Stimulated activated CD8-positive, alpha-beta memory T cell treated with anti-CD3 and anti-CD28 coated beads, Interleukin-7, amount 100 ng/mL, for 48 hours (primary cell): Measurements from ENCODE around the gene CD96.
A peak's percentile ranks its signal among the peaks of the same experiment; 100 is the strongest.

Experiments
- DNase-seq, 2 donors: peaks; one replicate each; pipeline ENCODE4 v3.0.0-alpha.2; 2020; ENCODE audit warnings: low read depth in 1 of 2; ENCODE audit errors: extremely low read depth in 1 of 2

CD96 gene

DNA sequence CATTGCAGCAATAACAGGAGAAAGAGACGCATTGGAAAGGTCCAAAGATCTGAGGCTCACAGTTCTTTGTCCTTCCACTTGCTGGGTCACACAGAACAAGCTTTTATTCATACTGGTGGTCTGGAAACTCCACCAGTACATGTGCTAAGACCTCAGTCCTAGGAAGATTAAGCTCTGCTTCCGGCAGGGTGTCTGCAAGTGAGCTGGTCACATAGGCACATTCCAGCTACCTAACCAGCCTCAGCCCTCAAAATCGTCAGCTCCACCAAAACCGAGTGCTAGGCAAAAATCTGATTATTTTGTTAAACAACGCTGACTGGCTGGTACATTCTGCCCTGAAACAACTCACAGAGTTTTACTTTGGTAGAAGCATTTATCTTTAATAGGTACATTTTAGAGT is 50.9 kb downstream of the CD96 start:
- DNase-seq, result no peak

DNA sequence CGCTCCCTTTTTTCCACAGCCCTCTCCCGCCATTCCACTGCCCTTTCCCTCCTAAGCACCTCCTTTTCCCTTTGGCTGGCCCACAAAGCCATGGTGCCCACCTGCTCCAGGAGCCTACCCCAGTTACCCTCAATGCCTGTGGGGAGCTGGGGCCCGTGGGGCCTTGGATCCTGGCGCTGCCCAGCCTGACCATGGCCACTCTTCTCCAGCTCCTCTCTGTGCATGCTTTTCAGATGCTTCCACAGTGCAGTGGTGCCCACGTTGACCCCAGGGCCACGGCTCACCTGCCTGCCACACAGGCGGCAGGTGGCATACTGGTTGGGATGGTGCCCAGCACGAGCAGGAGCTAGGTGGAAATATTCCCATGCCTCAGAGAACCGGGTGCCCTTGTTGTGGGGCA is 51.7 kb downstream of the CD96 start:
- DNase-seq, result no peak

DNA sequence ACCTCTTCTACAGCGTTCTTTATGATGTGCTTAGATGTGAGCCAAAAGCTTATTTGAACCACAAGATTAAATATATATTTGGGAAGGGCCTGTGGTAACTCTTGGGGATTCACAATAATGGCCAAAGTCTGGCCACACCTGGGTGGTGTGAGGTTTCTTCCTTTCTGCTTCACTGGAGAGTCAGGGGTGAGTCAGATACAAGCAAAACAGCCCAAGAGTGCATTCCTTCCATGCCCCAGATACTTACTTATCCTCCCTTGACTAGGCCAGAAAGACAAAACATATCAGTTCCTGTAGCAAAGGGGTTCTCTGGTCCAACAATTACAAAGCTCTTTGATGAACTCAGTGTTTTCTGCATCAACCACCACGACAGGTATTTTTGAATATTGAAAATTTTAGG is 52.2 kb downstream of the CD96 start:
- no peak for DNase-seq

DNA sequence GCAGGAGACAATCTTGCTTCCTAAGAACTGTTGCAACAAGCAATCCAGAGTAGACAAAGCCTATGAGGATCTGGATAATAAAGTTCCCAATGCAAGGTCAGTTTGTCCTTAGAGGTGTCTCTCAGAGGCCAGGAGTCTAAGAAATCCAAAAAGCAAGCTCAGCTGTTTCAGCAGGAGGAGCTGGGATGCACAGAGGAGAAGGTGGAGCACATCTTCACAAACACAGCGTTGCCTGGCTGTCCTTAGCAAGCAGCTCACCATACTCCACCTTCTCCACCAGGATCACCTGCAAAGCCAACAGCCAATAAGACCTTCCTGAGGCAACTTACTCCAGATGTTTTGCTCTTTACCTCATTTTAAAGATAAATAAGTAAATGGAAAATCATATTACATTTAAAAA is 52.8 kb downstream of the CD96 start:
- no peak for DNase-seq

DNA sequence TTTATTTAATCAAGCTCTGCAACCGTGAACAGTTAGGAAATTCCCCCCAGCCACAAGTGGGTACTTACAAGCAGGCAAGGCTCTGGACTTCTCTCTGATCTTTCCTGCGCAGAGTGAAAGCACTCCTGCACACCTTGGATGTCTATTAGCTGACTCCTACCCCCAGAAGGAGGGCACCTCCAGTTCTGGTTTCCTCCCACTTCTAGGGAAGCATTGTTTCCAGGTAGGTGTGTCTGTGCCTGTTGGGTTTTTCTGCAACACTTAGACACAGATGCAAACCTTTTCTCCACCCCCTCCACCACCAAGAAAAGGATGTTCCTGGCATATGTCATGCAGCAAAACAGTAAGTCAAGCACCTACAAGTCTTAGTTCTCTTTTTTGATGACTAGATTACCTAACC is 53.2 kb downstream of the CD96 start, which contains the start of gene ZBED2:
Gene ZBED2 (minus strand): TSS at position 115 of the 400 bp plus-strand sequence. CDS start 1,145 bp downstream, outside the sequence.
- peak in 1 of 2 donors; percentile 53 for DNase-seq

DNA sequence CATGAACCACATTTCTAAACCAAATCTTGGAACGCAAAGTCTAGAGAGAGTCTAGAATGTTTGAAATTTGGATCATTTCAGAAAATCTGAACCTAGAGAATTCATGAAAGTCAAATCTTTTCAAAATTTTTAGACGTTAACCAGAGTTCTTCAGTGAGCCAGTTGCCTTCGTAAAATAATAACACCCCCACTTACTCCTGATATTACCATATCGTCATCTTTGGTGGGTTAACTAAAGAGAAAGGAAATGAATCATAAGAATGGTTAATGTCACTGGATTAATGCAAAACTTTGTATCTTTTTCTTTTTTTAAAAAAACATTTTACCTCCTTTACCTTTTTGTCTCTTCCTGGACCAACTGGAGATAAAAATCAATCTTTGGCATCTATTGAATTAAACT is 54.3 kb downstream of the CD96 start:
- no peak for DNase-seq

DNA sequence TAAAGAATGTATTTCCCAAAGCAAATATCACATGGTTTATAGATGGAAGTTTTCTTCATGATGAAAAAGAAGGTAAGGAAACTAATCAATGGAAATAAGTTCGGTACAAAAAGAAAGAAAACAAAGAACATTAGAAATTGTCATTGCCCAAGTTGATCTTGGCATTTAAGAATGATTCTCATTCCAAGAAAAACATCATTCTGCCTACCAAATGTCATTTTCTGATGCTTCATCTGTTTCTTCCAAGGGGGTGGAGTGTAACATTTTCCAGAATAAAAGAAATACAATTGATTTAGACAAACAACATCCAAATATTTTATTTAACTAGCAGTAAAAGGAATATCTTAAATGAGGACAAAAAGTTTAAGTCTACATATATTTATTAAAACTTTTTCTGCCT is 56.1 kb downstream of the CD96 start:
- no peak for DNase-seq

DNA sequence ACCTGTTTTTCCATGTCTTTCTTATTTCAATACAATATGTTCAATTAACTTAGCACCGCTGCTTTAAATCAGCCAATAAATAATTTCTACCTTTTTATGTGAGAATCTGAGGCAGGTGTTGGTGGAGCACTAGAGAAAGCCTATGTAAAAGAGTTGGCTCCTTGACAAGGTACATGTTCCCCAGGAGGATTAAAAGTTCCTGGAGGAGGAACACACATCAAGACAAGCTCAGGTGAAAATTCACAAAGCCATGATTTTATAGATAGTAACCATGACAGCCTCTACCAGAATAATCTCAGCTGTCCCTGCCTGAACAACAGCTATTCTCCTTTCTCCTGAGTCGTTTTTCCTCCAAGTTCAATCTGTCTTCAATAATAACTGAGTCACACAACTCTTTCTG is 56.6 kb downstream of the CD96 start:
- no peak for DNase-seq

DNA sequence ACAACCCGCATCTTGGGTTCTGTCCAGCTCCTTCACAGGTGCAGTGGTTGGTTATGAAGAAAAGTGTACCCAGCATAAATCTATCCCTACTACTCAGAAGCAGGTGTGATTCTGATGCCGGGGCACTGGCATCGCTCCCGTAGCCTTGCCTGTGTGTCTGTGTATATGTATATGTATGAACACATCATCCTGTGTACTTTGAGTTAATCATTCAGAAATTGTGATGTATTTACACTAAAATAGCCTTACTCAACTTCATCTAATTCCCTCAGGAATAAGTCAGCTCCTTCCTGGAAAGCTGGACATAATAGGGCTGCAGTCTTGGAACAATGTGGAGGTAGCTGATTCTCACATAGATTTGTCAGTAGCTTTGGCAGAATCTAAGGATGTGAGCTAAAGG is 59.8 kb downstream of the CD96 start:
- DNase-seq, result no peak

DNA sequence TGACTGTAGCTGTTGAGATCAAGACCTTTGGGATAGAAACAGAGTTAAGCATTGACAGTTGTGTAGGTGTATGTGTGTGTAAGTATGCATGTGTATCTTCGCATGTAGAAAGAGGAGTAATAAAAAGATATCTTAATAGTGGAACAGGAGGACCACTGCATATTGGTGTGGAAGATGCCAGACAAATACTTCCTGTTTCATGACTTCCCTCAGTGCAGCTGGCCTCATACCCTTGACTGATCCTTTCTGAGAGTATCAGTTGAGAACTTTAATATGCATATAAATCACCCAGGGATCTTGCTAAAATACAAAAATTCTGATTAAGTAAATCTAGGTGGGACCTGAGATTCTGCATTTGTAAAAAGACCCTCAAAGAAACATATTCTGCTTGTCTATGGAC is 61.7 kb downstream of the CD96 start:
- no peak for DNase-seq

DNA sequence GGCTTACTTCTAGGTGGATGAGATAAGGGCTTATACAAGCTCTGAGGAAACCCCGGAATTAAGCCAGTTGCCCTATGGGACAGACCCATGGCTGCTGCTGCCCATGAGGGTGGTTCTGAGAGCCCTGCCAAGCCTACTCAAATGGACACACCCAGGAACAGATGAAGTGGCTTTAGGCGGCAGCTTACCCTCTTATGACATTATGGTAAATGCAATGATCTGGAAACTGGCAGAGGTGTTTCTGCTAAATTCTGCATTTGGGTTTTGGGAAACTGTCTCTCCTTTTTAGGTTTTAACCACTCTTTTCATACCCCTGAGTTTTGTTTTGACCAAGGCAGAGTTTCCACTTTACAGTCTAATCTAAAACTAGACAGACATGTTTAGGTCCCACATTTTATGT is 62.1 kb downstream of the CD96 start:
- peak in 1 of 2 donors; percentile 62 for DNase-seq

DNA sequence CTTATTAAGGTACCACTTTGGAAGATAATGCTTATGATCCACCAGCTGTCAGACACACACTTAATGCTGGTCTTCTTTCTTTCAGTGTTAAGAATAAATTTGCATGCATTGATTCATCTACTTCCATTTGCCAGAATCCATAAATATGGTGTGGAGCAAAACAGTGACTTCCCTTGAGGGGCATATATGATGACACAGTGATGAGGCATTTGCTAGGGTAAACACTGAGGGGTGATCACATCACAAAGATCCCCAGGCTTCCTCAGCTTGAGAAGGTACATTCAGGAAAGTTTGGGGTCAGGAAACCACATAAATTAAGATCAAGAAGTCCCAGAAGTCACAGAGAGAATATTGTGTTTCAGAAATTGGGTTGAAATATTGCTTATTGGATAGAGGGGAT is 63.0 kb downstream of the CD96 start:
- DNase-seq, result no peak

DNA sequence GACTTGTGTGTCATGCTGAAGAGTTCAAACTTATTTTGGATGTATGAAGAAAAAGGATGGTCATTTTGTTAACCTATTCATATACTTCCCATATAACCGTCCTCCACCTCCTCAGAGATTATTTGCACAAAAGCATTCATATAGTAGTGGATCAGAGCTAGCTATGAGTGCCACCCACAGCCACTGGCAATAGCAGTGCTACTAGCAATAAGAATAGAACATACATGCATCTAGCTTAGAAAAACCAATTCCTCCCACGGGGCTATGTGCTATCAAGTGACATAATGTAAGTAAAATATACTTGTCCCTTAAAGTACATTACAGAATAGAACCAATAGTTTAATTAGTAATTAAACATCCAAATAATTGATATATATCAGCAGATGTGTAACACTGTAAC is 63.5 kb downstream of the CD96 start:
- DNase-seq, result no peak

DNA sequence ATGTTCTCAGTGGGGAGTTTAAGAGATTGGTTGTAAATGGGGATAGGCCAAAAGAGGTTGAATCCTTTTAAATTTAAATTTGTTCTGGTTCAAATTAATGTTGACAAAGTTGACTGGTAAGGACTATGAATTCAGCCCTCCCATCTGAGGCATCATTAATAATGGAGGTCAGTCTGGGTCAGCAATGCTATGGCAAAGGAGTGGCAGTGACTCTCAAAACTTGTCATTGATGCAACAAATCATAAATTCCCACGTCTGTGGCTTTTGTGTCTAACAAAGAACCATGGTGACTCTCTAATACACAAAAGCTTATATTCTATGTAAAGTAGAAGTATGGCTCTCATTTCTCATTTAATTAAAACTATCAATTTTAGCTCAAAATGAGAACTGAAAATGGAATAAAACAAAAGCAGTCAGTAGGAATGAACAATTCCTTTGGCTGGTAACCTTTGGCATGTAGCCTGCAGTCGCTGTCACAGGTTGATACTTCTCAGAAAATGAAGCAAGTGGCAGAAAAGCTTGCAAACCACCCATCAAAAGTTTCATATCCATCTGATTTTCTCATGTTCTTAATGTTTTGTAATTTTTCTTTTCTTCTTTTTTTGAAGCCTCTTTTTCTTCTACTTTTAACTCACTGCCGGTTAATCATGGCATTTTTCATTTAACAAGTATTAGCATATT is 65.4 kb downstream of the CD96 start:
- no peak for DNase-seq

DNA sequence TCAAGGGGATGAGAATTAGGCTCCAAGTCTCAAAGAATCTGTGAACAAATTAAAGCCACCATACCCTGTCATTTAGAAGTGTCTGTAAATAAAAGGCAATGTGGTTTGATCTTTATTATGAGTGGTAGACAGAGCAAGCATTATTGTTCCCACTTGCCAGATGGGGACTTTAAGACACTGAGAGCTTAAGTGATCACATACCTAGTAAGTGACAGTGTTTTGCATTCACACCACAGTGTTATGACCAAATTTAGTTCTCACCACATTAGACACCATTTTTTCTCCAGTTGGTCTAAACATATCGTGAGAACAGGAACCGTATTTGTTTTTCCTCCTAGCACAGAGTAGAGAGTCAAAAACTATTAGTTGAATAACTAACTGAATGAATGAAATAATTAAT is 66.4 kb downstream of the CD96 start:
- no peak for DNase-seq

DNA sequence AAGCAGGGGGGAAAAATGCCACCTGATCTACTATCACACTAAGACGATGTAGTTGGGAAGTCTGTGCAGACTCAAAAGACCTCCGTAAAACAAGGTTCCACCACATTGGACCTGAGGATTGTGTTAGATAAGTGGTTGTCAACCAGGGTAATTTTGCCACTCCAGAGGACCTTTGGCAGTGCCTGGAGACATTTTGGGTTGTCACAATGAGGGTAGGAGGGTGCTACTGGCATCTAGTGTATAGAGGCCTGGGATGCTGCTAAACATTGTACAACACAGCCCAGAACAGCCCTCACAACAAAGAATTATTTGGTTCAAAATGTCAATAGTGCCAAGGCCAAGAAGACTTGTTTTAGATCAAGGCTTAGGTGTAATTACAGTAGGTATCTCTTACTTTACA is 67.7 kb downstream of the CD96 start:
- DNase-seq, result no peak

DNA sequence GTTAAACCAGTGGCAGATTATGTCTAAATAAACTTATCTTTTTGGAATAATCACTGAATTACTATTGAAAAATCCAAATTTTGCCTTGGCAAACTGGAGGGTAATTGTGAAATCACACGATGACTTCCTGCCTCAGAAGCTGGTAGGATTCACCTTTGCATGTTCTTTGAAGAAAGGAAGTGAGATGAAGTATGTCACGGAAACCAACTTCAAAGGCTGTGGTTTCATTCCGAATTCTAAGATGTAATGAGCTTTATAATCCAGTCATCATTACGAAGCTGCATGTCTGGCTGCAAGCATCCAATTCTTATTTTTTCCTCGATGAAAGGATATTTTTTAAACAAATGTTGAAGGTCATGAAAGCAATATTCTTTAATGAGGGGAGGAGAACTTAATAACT is 68.2 kb downstream of the CD96 start:
- no peak for DNase-seq

DNA sequence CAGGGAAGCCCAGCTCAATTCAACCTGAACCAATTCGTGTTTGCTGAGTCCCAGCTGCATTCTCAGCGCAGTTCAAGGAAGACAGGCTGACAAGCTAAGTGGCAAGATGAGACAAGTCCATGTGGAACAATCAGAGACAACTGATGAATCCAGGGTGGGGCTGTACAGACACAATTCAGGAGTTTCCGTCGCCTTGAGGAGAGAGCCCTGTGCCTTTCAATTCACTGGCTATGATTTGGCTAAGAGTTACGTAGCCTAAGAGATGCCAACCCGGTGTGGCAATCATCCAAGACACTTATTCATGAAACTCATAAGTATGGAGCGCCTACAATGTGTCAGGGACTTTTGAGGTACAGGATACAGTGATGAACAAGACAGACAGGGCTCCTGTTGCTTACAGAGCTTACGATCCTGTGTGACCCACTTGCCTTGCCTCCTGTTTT is 68.6 kb downstream of the CD96 start:
- DNase-seq, result no peak

DNA sequence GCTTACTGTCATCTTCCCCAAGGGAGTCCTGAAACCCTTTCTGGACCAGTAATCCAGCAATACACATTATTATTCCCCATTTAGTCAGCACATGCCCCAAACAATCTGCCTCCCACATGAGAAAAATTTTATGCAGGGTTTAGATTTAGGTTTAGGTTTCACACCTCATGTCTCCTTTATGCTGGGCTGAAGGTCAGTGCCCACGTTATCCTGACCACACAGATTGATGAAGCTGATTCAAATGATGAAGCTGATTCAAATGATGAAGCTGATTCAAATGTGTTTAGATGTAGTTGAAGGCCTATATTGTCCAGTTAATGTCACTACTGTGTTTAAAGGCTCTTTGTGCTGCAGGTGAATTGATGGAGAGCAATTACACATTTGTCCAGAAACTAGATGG is 71.3 kb downstream of the CD96 start:
- DNase-seq, result no peak

DNA sequence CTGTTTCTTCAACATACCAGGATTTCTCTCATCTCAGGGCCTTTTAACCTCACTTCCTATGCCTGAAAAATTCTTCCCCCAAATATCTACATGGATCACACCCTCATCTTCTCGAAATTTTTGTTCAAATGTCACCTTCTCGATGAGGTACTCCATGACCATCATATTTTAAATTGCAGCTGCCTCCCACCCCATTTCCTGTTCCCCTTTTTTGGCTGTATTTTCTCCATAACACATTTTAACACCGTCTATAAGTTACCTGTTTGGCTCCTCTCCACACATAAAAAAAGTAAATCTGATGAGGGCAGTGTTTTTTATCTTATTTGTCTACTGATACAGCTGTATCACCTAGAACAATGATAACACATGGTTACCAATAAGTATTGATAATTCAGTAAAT is 73.9 kb downstream of the CD96 start:
- no peak for DNase-seq

DNA sequence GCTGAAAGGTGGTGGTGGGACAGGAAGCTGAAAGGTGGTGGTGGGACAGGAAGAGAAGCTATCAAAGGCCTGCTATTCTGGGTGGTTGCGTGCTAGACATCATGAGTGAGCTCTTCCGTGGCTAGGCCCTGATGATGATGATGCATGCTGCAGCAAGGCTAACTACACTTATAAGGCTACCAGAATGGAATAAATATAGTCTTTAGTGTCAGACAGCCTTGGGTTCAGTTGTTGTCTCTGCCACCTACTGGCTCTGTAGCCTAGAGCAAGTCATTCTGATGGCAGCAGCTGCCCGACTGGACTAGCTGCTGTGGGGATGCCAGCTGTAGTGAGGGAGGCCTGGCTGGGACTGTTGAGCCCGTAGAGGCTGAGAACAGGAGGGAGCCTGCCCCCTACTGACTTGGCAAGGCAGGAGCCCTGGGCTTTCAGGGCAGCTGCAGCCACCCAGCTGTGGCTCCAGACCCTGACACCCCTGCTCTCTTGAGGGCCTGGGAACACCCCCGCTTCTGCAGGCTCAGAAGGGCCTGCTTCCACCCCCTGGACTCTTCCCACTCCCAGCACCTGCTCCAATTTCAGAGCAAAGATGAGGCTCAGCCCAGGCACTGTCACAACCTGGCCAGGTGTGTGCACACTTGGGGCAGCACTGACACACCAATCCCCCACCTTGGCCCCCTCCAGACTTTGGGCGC is 74.6 kb downstream of the CD96 start:
- peak in 1 of 2 donors; percentile 77 for DNase-seq

DNA sequence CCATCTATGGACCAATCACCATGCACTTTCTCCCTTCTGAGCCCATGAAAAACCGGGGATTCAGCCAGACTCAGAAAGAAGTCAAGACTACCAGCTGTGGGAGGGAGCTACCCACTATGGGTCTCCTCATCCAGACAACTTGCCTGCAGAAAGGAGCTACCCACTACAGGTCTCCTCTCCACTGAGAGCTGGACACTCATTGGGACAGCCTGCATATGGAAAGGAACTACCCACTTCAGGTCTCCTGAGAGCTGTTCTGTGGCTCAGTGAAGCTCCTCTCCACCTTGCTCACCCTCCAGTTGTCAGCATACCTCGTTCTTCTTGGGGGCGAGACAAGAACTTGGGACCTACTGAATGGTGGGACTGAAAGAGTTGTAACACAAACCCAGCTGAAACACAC is 75.4 kb downstream of the CD96 start:
- DNase-seq, result no peak
